Thyroid gland (tissue), 4 donors: ENCODE data around the gene EFCAB8. TPM values are rescaled to one million over a fixed set of nuclear protein-coding genes. Genes with fewer than 3 reads are reported as not detected.
"Not testable (repeated sequence)": the region's sequence is repeated elsewhere in the genome, so short reads cannot be mapped to it uniquely, and the experiment has no call there.

Experiments used
- DNase-seq, 2 donors: peaks; one replicate each; pipeline ENCODE4 v3.0.0-alpha.2; 2019
- H3K27ac ChIP-seq, 3 donors: fragments of 200-600 bp; sonication (generic); 1 replicate in 2 of 3; 2 replicates in 1 of 3; pipeline ENCODE4 v1.5.1; 2016 to 2019; ENCODE audit warnings: mild to moderate bottlenecking in 1 of 3, moderate library complexity in 1 of 3
- H3K27me3 ChIP-seq: fragments of 200-600 bp; sonication (generic); one replicate; pipeline ENCODE4 v1.5.1; 2019
- H3K36me3 ChIP-seq, 2 donors: fragments of 200-600 bp; sonication (generic); one replicate each; pipeline ENCODE4 v1.5.1; 2016 to 2019
- H3K4me1 ChIP-seq, 2 donors: fragments of 200-600 bp; sonication (generic); one replicate each; pipeline ENCODE4 v1.5.1; 2017 to 2019
- H3K4me3 ChIP-seq, 3 donors: fragments of 200-600 bp; sonication (generic); replicated peaks in 1 of 3; 1 replicate in 2 of 3; 2 replicates in 1 of 3; pipeline ENCODE4 v1.5.1; 2016; ENCODE audit warnings: mild to moderate bottlenecking in 1 of 3
- H3K9me3 ChIP-seq: fragments of 200-600 bp; sonication (generic); one replicate; pipeline ENCODE4 v1.5.1; 2017
- CTCF ChIP-seq, 6 experiments: fragments of 200-600 bp in 3 of 6; fragments of 450-650 bp in 3 of 6; sonication (generic) in 3 of 6; IDR thresholded peaks; one replicate each; pipeline ENCODE4 v1.5.1; 2016 to 2019; ENCODE audit warnings: antibody characterized with exemption in 6 of 6, mild to moderate bottlenecking in 2 of 6, inconsistent platforms in 1 of 6, moderate library complexity in 1 of 6
- POLR2A ChIP-seq, 2 donors: fragments of 450-650 bp; IDR thresholded peaks; one replicate each; pipeline ENCODE4 v1.6.1; 2017; ENCODE audit warnings: antibody characterized with exemption in 2 of 2, mild to moderate bottlenecking in 2 of 2, moderate library complexity in 1 of 2
- WGBS, 2 donors: methylation state at CpG; one replicate each; pipeline ENCODE4 v1.1.5; 2017; 5-methylcytosine and 5-hydroxymethylcytosine counted together
- intact Hi-C: fragments of 100-400 bp; cut with DNase I; formaldehyde crosslinking; loops from one replicate; pipeline ENCODE4 v1.15.1; 2023
- total RNA-seq, 4 donors: library from RNA; depleted of rRNA; stranded (reverse); fragments of >200 nt; gene quantifications; one replicate each; pipeline ENCODE4 v1.2.3, GENCODE V29; 2016

The EFCAB8 gene
- total RNA-seq, 4 donors from 2014 or later: 0.27 to 2.3 TPM; not detected in 2

GRCh38 chr20:32934580-32934979 is 75.9 kb downstream of the EFCAB8 start:
- WGBS, 2 donors: 69 to 72% methylated on average over 4 of the region's 4 CpGs
- no peaks in the 10 kb centered on the region for H3K27me3 ChIP-seq
- no peaks in the 10 kb centered on the region for H3K36me3 ChIP-seq
- H3K4me1 ChIP-seq: no peaks in the 10 kb centered on the region
- intact Hi-C loops: no loop called here
- H3K9me3 ChIP-seq: no peaks in the 10 kb centered on the region
- H3K27ac ChIP-seq: no peak overlapping the region
- H3K4me3 ChIP-seq: no peak overlapping the region
- DNase-seq: no peak
- TF ChIP-seq POLR2A (IDR thresholded peaks at IDR 0.05) (no peak), CTCF (IDR thresholded peaks at IDR 0.05) (no peak)

GRCh38 chr20:32941155-32941885 is 82.6 kb downstream of the EFCAB8 start:
- 81 to 82% methylated on average over 4 of the region's 4 CpGs for WGBS, 2 donors
- intact Hi-C loops: no loop called here
- no peak overlapping the region for H3K27ac ChIP-seq
- no peak overlapping the region for H3K4me3 ChIP-seq
- H3K36me3 ChIP-seq: no peaks in the 10 kb centered on the region
- H3K4me1 ChIP-seq: no peaks in the 10 kb centered on the region
- no peak for TF ChIP-seq POLR2A (IDR thresholded peaks at IDR 0.05)
- no peak for TF ChIP-seq CTCF (IDR thresholded peaks at IDR 0.05)
- no peaks in the 10 kb centered on the region for H3K27me3 ChIP-seq
- no peaks in the 10 kb centered on the region for H3K9me3 ChIP-seq
- no peak for DNase-seq

DNA sequence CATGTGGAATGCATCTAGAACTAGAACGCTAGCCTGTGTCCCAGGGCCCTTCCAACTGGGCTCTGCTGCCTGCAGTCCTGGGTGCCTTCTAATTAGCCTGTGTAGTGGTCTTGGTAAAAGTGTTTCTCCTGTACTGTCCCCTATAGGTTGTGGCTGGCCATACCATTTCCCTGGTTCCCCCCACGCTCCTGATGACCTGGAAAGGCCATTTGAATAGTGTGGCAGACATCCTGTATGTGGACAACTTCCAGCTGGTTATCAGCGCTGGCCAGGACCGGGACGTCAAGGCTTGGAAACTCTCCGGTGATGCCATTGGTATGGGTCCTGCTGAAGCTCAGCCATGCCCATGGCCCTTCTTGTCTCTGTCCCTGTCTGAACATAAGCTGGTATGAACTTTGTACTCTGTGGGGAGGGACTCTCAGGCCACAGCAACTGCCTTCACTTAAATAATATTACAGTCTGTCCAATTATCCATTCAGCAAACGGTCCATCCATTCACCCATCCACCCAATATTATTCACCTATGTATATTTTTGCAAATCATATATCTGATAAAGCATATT is 84.8 kb downstream of the EFCAB8 start:
- intact Hi-C loops: no loop called here

DNA sequence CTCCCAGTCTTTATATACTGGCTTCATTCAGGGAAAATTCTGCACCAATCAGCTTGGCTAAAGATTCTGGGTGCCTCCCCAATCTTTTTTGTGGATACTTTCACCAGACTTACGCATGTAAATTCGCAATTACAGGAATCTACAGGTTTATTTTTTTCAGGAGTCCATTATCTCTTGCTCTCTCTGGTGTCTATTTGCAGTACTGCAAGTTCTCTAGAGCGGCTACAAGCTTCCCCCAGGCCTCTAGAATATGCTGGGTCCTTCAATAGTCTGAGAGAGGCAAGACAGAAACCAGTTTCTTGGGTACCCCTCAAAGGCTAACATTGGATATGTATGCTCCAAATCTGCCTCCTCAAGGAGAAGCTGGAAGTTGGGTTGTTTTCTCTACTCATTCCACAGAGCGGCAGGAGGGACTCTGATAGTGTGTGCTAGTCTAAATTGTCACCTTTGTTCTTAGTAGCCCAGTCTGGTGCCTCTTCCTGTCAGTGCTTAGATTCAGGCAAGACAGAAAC is 87.0 kb downstream of the EFCAB8 start:
- WGBS, 2 donors: 53 to 61% methylated on average over 4 of the region's 4 CpGs
- DNase-seq: no peak
- no peaks in the 10 kb centered on the region for H3K36me3 ChIP-seq
- no peaks in the 10 kb centered on the region for H3K4me1 ChIP-seq
- no peak overlapping the region for H3K4me3 ChIP-seq
- H3K27me3 ChIP-seq: no peaks in the 10 kb centered on the region
- TF ChIP-seq CTCF (IDR thresholded peaks at IDR 0.05) (peak in 4 of 6 experiments; percentile 21 to 43 (median 29)), POLR2A (IDR thresholded peaks at IDR 0.05) (no peak)
- intact Hi-C loops: no loop called here
- H3K9me3 ChIP-seq: no peaks in the 10 kb centered on the region
- no peak overlapping the region for H3K27ac ChIP-seq

More for the DNA sequence above, 84.8 kb downstream of the EFCAB8 start:
- Histone ChIP-seq H3K27me3 (no peaks in the 10 kb centered on the region), H3K9me3 (no peaks in the 10 kb centered on the region), H3K27ac (no peak overlapping the region), H3K4me1 (no peaks in the 10 kb centered on the region), H3K36me3 (no peaks in the 10 kb centered on the region), H3K4me3 (no peak overlapping the region)
- no peak for TF ChIP-seq POLR2A (IDR thresholded peaks at IDR 0.05)
- TF ChIP-seq CTCF (IDR thresholded peaks at IDR 0.05): no peak
- no peak for DNase-seq
- 90 to 96% methylated on average over 6 to 7 of the region's 7 CpGs for WGBS, 2 donors

- no peak for DNase-seq
- H3K36me3 ChIP-seq: no peaks in the 10 kb centered on the region
- H3K27ac ChIP-seq: no peak overlapping the region
- H3K4me3 ChIP-seq: no peak overlapping the region
- no peaks in the 10 kb centered on the region for H3K27me3 ChIP-seq
- TF ChIP-seq POLR2A (IDR thresholded peaks at IDR 0.05): no peak
- TF ChIP-seq CTCF (IDR thresholded peaks at IDR 0.05): no peak
- H3K4me1 ChIP-seq: no peaks in the 10 kb centered on the region
- H3K9me3 ChIP-seq: no peaks in the 10 kb centered on the region
- intact Hi-C loops: no loop called here
- WGBS, 2 donors: 94 to 95% methylated on average over 1 of the region's 1 CpG
These were observed 87.9 kb downstream of the EFCAB8 start for GRCh38 chr20:32946629-32947028.

GRCh38 chr20:32950539-32950938 is 91.8 kb downstream of the EFCAB8 start:
- H3K9me3 ChIP-seq, H3K27me3 ChIP-seq, H3K4me1 ChIP-seq, H3K36me3 ChIP-seq, H3K27ac ChIP-seq, H3K4me3 ChIP-seq, DNase-seq, intact Hi-C loops: not testable (repeated sequence)
- WGBS, 2 donors: 15 to 22% methylated on average over 4 of the region's 4 CpGs
